H1 (cell line): Measurements from ENCODE around the gene RABGAP1. TPM values are rescaled to one million over a fixed set of nuclear protein-coding genes. Genes with fewer than 3 reads are reported as not detected.

Source experiments
- CTCF ChIA-PET: fragments of 300-600 bp; sonication (Branson Sonifier 250); formaldehyde crosslinking; loops from one replicate; lab custom pipeline; 2021; ENCODE audit not compliant: partially characterized antibody; lab: Charles Lee
- POLR2A ChIA-PET: fragments of 300-600 bp; sonication (Branson Sonifier 250); formaldehyde crosslinking; loops from one replicate; lab custom pipeline; 2021; ENCODE audit warnings: inconsistent platforms; ENCODE audit not compliant: partially characterized antibody; lab: Charles Lee
- DNase-seq, 2 experiments: peaks; one replicate each; pipeline versions ENCODE4 v3.0.0 to v3.0.0-alpha.2; 2010 to 2022; ENCODE audit warnings: low spot score in 2 of 2, low read depth in 1 of 2, mixed read lengths in 1 of 2
- FAIRE-seq: peaks from 2 replicates; lab custom pipeline; 2011; peaks lifted over from hg19 to GRCh38; lab: Jason Lieb, UNC
- H2AFZ ChIP-seq: 2 replicates; pipeline ENCODE4 v1.8.1; 2012; ENCODE audit warnings: low read length, inconsistent platforms
- H2AK5ac ChIP-seq: 2 replicates; pipeline ENCODE4 v1.6.1; 2013; ENCODE audit warnings: low read depth, low read length
- H2BK120ac ChIP-seq: replicated peaks from 2 replicates; pipeline ENCODE3; 2013; ENCODE audit warnings: low read depth, low read length, inconsistent platforms
- H2BK12ac ChIP-seq: 2 replicates; pipeline ENCODE4 v1.6.1; 2013; ENCODE audit warnings: low read depth, low read length
- H2BK15ac ChIP-seq: 2 replicates; pipeline ENCODE4 v1.6.1; 2013; ENCODE audit warnings: low read length
- H2BK20ac ChIP-seq: 2 replicates; pipeline ENCODE4 v1.6.1; 2013; ENCODE audit warnings: low read length
- H2BK5ac ChIP-seq: 2 replicates; pipeline ENCODE4 v1.6.1; 2013; ENCODE audit warnings: low read depth, low read length
- H3K14ac ChIP-seq: 2 replicates; pipeline ENCODE4 v1.6.1; 2013; ENCODE audit warnings: inconsistent platforms; ENCODE audit not compliant: insufficient read length
- H3K18ac ChIP-seq: 2 replicates; pipeline ENCODE4 v1.6.1; 2013; ENCODE audit warnings: low read length; ENCODE audit errors: extremely low read depth
- H3K23ac ChIP-seq: 2 replicates; pipeline ENCODE4 v1.6.1; 2013; ENCODE audit warnings: inconsistent platforms; ENCODE audit not compliant: insufficient read length
- H3K23me2 ChIP-seq: 2 replicates; pipeline ENCODE4 v1.6.1; 2013; ENCODE audit warnings: low read depth, low read length
- H3K27ac ChIP-seq: 2 replicates; pipeline ENCODE4 v1.6.1; 2011; ENCODE audit warnings: low read depth, low read length, inconsistent platforms
- H3K27me3 ChIP-seq, 4 experiments: replicated peaks in 1 of 4; 1 replicate in 1 of 4; 2 replicates in 3 of 4; pipeline versions ENCODE4 v1.6.1 to v1.8.1; 2011 to 2013; ENCODE audit warnings: low read length in 3 of 4, mild to moderate bottlenecking in 3 of 4, inconsistent platforms in 2 of 4, mixed read lengths in 2 of 4, moderate library complexity in 1 of 4; ENCODE audit not compliant: control insufficient read depth in 3 of 4, insufficient read depth in 3 of 4; ENCODE audit errors: extremely low read depth in 1 of 4
- H3K36me3 ChIP-seq, 4 experiments: 2 replicates each; pipeline versions ENCODE4 v1.6.1 to v1.8.1; 2011 to 2013; ENCODE audit warnings: mild to moderate bottlenecking in 4 of 4, low read length in 3 of 4, moderate library complexity in 2 of 4, control low read depth in 1 of 4, inconsistent platforms in 1 of 4; ENCODE audit not compliant: insufficient read depth in 4 of 4, control insufficient read depth in 2 of 4
- H3K4ac ChIP-seq: replicated peaks from 2 replicates; pipeline ENCODE3; 2013; ENCODE audit warnings: low read length, low read depth, mixed read lengths, inconsistent platforms; ENCODE audit not compliant: insufficient read length
- H3K4me1 ChIP-seq, 4 experiments: replicated peaks in 1 of 4; 1 replicate in 1 of 4; 2 replicates in 3 of 4; pipeline versions ENCODE4 v1.6.1 to v1.8.1; 2011 to 2013; ENCODE audit warnings: low read length in 3 of 4, inconsistent platforms in 2 of 4, mixed read lengths in 1 of 4; ENCODE audit not compliant: insufficient read depth in 4 of 4, control insufficient read depth in 3 of 4
- H3K4me2 ChIP-seq, 2 experiments: 2 replicates each; pipeline versions ENCODE4 v1.6.1 to v1.8.1; 2011 to 2013; ENCODE audit warnings: low read depth in 2 of 2, low read length in 2 of 2, control low read depth in 1 of 2, inconsistent platforms in 1 of 2, mild to moderate bottlenecking in 1 of 2; ENCODE audit not compliant: insufficient read depth in 1 of 2
- H3K4me3 ChIP-seq, 4 experiments: fragments of 200-600, 300-600 bp in 1 of 4; sonication (generic), shearing (Covaris generic), sonication (Bioruptor Twin) in 1 of 4; 2 replicates each; pipeline versions ENCODE4 v1.5.1 to v1.8.1; 2011 to 2016; ENCODE audit warnings: low read length in 4 of 4, low read depth in 3 of 4, control low read depth in 2 of 4, inconsistent platforms in 2 of 4, mild to moderate bottlenecking in 2 of 4, mixed read lengths in 1 of 4, moderate library complexity in 1 of 4; ENCODE audit not compliant: insufficient read depth in 2 of 4; ENCODE audit errors: extremely low read depth in 1 of 4
- H3K56ac ChIP-seq: replicated peaks from 2 replicates; pipeline ENCODE3; 2013; ENCODE audit warnings: low read depth, mild to moderate bottlenecking, mixed read lengths, low read length, inconsistent platforms; ENCODE audit not compliant: insufficient read length
- H3K79me1 ChIP-seq: 2 replicates; pipeline ENCODE4 v1.6.1; 2013; ENCODE audit warnings: low read depth, low read length, control low read depth
- H3K79me2 ChIP-seq, 2 experiments: 2 replicates each; pipeline versions ENCODE4 v1.6.1 to v1.8.1; 2012 to 2013; ENCODE audit warnings: low read length in 2 of 2, mild to moderate bottlenecking in 2 of 2, inconsistent platforms in 1 of 2; ENCODE audit not compliant: insufficient read depth in 2 of 2, control insufficient read depth in 1 of 2
- H3K9ac ChIP-seq, 4 experiments: replicated peaks in 1 of 4; 1 replicate in 1 of 4; 2 replicates in 3 of 4; pipeline versions ENCODE4 v1.6.1 to v1.8.1; 2011 to 2013; ENCODE audit warnings: low read depth in 3 of 4, low read length in 3 of 4, control low read depth in 2 of 4, mild to moderate bottlenecking in 2 of 4, moderate library complexity in 2 of 4, inconsistent platforms in 1 of 4; ENCODE audit errors: extremely low read depth in 1 of 4
- H3K9me3 ChIP-seq, 2 experiments: 2 replicates each; pipeline versions ENCODE4 v1.6.1 to v1.8.1; 2012 to 2013; ENCODE audit warnings: mild to moderate bottlenecking in 2 of 2, moderate library complexity in 2 of 2, control low read depth in 1 of 2, inconsistent platforms in 1 of 2, low read depth in 1 of 2, low read length in 1 of 2, mixed read lengths in 1 of 2; ENCODE audit not compliant: insufficient read depth in 2 of 2
- H4K20me1 ChIP-seq, 2 experiments: replicated peaks in 1 of 2; 2 replicates each; pipeline versions ENCODE3 to v1.8.1; 2011 to 2013; ENCODE audit warnings: inconsistent platforms in 2 of 2, low read length in 2 of 2, mild to moderate bottlenecking in 1 of 2; ENCODE audit not compliant: insufficient read depth in 2 of 2, control insufficient read depth in 1 of 2
- H4K5ac ChIP-seq: 2 replicates; pipeline ENCODE4 v1.6.1; 2013; ENCODE audit warnings: low read length, low read depth, mixed read lengths, inconsistent platforms; ENCODE audit not compliant: insufficient read length
- H4K8ac ChIP-seq: 2 replicates; pipeline ENCODE4 v1.8.0; 2013; ENCODE audit warnings: mild to moderate bottlenecking, moderate library complexity, low read length, inconsistent platforms; ENCODE audit not compliant: insufficient read depth; ENCODE audit errors: extremely low read depth
- H4K91ac ChIP-seq: replicated peaks from 2 replicates; pipeline ENCODE3; 2013; ENCODE audit warnings: low read length, mixed read lengths, inconsistent platforms; ENCODE audit not compliant: insufficient read length
- KDM4A ChIP-seq: IDR thresholded peaks from one replicate; pipeline ENCODE4 v1.7.1; 2012; ENCODE audit warnings: low read depth, mild to moderate bottlenecking, moderate library complexity, low read length, inconsistent platforms; ENCODE audit not compliant: severe bottlenecking
- POLR2A ChIP-seq, 2 experiments: IDR thresholded peaks; 1 replicate in 1 of 2; 2 replicates in 1 of 2; pipeline ENCODE4 v1.6.1; 2011; ENCODE audit warnings: low read depth in 2 of 2, low read length in 2 of 2, mild to moderate bottlenecking in 2 of 2; ENCODE audit errors: control extremely low read depth in 1 of 2
- ZNF274 ChIP-seq: IDR thresholded peaks from 2 replicates; pipeline ENCODE4 v1.7.0; 2012; ENCODE audit warnings: low read length, borderline replicate concordance; ENCODE audit errors: extremely low read depth
- polyA plus RNA-seq, 7 experiments: library from polyadenylated mRNA; depleted of rRNA in 3 of 7; stranded (reverse) in 5 of 7; unstranded in 2 of 7; fragments of >200 nt in 5 of 7; fragments of 200-250 nt in 2 of 7; gene quantifications; 1 replicate in 5 of 7; 2 replicates in 1 of 7; 4 replicates in 1 of 7; pipeline versions ENCODE4 v1.2.1 to v1.2.3, GENCODE V29; 2011 to 2013; ENCODE audit warnings: missing spikeins in 2 of 7, mixed read lengths in 2 of 7
- total RNA-seq: library from RNA; stranded (reverse); fragmentation: NEBNext Ultra II Directional; extraction: Animal tissue kit (Norgen Biotek cat#: 25700); gene quantifications from 2 replicates; pipeline ENCODE4 v1.2.1, GENCODE V29; 2021

Gene RABGAP1
- total and polyA plus RNA-seq, 2 of the 8 experiments (the other 6 are each of a cell fraction or from before 2014, with no cell fraction given) = 15.7 to 38.3 TPM

DNA sequence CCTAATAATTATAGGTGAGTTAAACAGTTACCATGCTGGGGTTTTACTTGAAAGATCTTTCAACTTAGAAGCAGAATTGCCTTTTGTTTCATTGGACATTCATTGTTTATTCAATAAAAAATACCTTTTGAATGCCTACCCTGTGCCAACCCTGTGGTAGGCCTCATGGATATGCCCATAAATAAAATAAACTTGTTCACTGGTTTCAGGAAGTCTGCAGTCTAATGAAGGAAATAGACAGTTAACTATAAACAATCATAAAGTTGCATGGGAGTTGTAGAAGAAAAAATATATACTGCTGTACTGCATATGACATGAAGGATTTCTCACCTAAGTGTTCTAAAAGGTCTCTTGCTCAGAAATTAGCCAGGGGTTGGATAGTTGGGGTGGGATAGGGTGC lies 87.3 kb downstream of the RABGAP1 start:
- Histone ChIP-seq H3K23ac (no peak overlapping the region), H2BK120ac (no peak overlapping the region), H2BK15ac (no peak overlapping the region), H3K56ac (no peak overlapping the region), H2BK12ac (no peak overlapping the region), H2AK5ac (no peak overlapping the region), H4K91ac (no peak overlapping the region), H3K14ac (no peak overlapping the region), H3K79me1 (no peaks in the 10 kb centered on the region; the same call in 1 of the 2 replicates), H2AFZ (no peak overlapping the region), H3K27ac (no peak overlapping the region), H2BK5ac (no peak overlapping the region), H3K4ac (no peak overlapping the region), H4K20me1 (peaks cover 0 to 2% of the 10 kb centered on the region in 2 experiments), H3K4me1 (peaks cover 0 to under 1% (median 0%) of the 10 kb centered on the region in 4 experiments; a peak in 1 of 7 replicates), H3K4me2 (no peak overlapping the region), H3K79me2 (no peaks in the 10 kb centered on the region), H4K8ac (no peak overlapping the region), H3K9ac (no peak overlapping the region), H3K4me3 (no peak overlapping the region), H3K18ac (no peak overlapping the region), H3K36me3 (peaks cover 0 to 12% (median 3%) of the 10 kb centered on the region in 4 experiments; a peak in 3 of 8 replicates), H3K9me3 (no peaks in the 10 kb centered on the region), H2BK20ac (no peak overlapping the region), H3K27me3 (no peaks in the 10 kb centered on the region), H4K5ac (no peak overlapping the region), H3K23me2 (no peaks in the 10 kb centered on the region)
- POLR2A ChIA-PET = no interaction called here
- CTCF ChIA-PET = no interaction called here
- DNase-seq = no peak
- no peak for FAIRE-seq
- TF ChIP-seq ZNF274 (no peak), POLR2A (IDR thresholded peaks at IDR 0.05; ENCODE audit: control extremely low read depth in 1 of 2, low read depth in 2 of 2, low read length in 2 of 2) (no peak), KDM4A (no peak)
